NCI-H1105 (cell line): ENCODE measurements around the gene ZNF519.

Experiments used
- DNase-seq: peaks from one replicate; lab custom pipeline; 2025; lab: John Stamatoyannopoulos, UW

ZNF519 gene

GRCh38 chr18:14098428-14098827, 33.8 kb downstream of the ZNF519 start:
- DNase-seq, result no peak

- DNase-seq, result no peak
Observed at GRCh38 chr18:14097761-14098160, 34.5 kb downstream of the ZNF519 start.

- DNase-seq, result no peak
Observed at GRCh38 chr18:14093307-14093915, 38.8 kb downstream of the ZNF519 start.

- no peak for DNase-seq
Observed at GRCh38 chr18:14092625-14093306, 39.5 kb downstream of the ZNF519 start.

GRCh38 chr18:14089781-14090180, 42.5 kb downstream of the ZNF519 start:
- DNase-seq, result no peak

- no peak for DNase-seq
Observed at GRCh38 chr18:14089191-14089590, 43.0 kb downstream of the ZNF519 start.

GRCh38 chr18:14086458-14087231, 45.6 kb downstream of the ZNF519 start:
- DNase-seq, result peak; percentile 48

- DNase-seq, result no peak
Observed at GRCh38 chr18:14085770-14086457, 46.3 kb downstream of the ZNF519 start.

- no peak for DNase-seq
Observed at GRCh38 chr18:14075196-14075595, 57.0 kb downstream of the ZNF519 start.

GRCh38 chr18:14074187-14074586, 58.0 kb downstream of the ZNF519 start:
- no peak for DNase-seq

- no peak for DNase-seq
Observed at GRCh38 chr18:14053661-14054060, 78.6 kb downstream of the ZNF519 start.
